Fibroblast of skin of back (primary cell): ENCODE data around the gene MARCHF10.
"Not testable (repeated sequence)": the region's sequence is repeated elsewhere in the genome, so short reads cannot be mapped to it uniquely, and the experiment has no call there.

ENCODE experiments used
- DNase-seq: peaks from one replicate; pipeline ENCODE4 v3.0.0-alpha.2; 2013

The MARCHF10 gene

GRCh38 chr17:62790564-62790986 is 17.5 kb downstream of the MARCHF10 start:
- DNase-seq: peak; percentile 89

- peak; percentile 64 for DNase-seq
Observed at GRCh38 chr17:62787366-62787765, 20.7 kb downstream of the MARCHF10 start.

- DNase-seq: no peak
Observed at GRCh38 chr17:62786646-62787045, 21.5 kb downstream of the MARCHF10 start.

GRCh38 chr17:62785983-62786382 is 22.1 kb downstream of the MARCHF10 start:
- DNase-seq: not testable (repeated sequence)

- no peak for DNase-seq
Observed at GRCh38 chr17:62782730-62783270, 25.3 kb downstream of the MARCHF10 start.

GRCh38 chr17:62781831-62782251 is 26.3 kb downstream of the MARCHF10 start:
- DNase-seq: peak; percentile 33

GRCh38 chr17:62781356-62781755 is 26.8 kb downstream of the MARCHF10 start:
- DNase-seq: no peak

- DNase-seq: peak; percentile 69
Observed at GRCh38 chr17:62780951-62781350, 27.2 kb downstream of the MARCHF10 start.

- no peak for DNase-seq
Observed at GRCh38 chr17:62780269-62780668, 27.8 kb downstream of the MARCHF10 start.

- DNase-seq: peak; percentile 85
Observed at GRCh38 chr17:62778990-62779681, 29.0 kb downstream of the MARCHF10 start.

- no peak for DNase-seq
Observed at GRCh38 chr17:62775876-62776275, 32.2 kb downstream of the MARCHF10 start.

- DNase-seq: no peak
Observed at GRCh38 chr17:62774338-62774737, 33.8 kb downstream of the MARCHF10 start.

GRCh38 chr17:62767997-62768396 is 40.1 kb downstream of the MARCHF10 start:
- no peak for DNase-seq

GRCh38 chr17:62765351-62765750 is 42.8 kb downstream of the MARCHF10 start:
- DNase-seq: no peak

- DNase-seq: no peak
Observed at GRCh38 chr17:62763891-62764600, 44.1 kb downstream of the MARCHF10 start.

- DNase-seq: no peak
Observed at GRCh38 chr17:62761884-62762283, 46.2 kb downstream of the MARCHF10 start.

GRCh38 chr17:62760945-62761267 is 47.2 kb downstream of the MARCHF10 start:
- no peak for DNase-seq

- DNase-seq: peak; percentile 37
Observed at GRCh38 chr17:62760059-62760944, 47.8 kb downstream of the MARCHF10 start.

GRCh38 chr17:62757500-62757951 is 50.6 kb downstream of the MARCHF10 start:
- DNase-seq: no peak

- no peak for DNase-seq
Observed at GRCh38 chr17:62756198-62756597, 51.9 kb downstream of the MARCHF10 start.

- DNase-seq: no peak
Observed at GRCh38 chr17:62755141-62755851, 52.8 kb downstream of the MARCHF10 start.

GRCh38 chr17:62754631-62755030 is 53.5 kb downstream of the MARCHF10 start:
- DNase-seq: no peak
